SK-N-SH (cell line): ENCODE results near the gene TRRAP. TPM values are rescaled to one million over a fixed set of nuclear protein-coding genes. Genes with fewer than 3 reads are reported as not detected.

ENCODE experiments used
- CTCF ChIA-PET: fragments of 300-600, 350-600 bp; formaldehyde crosslinking; extraction: SDS; loops from one replicate; lab custom pipeline; 2021; lab: Yijun Ruan, JAX
- POLR2A ChIA-PET: fragments of 350-600 bp; sonication (Branson Sonifier 250); formaldehyde crosslinking; extraction: SDS; loops from one replicate; lab custom pipeline; 2020; ENCODE audit warnings: antibody characterized with exemption, inconsistent platforms; lab: Yijun Ruan, JAX
- DNase-seq: peaks from one replicate; pipeline ENCODE4 v3.0.0; 2012
- H2AFZ ChIP-seq: fragments of 200-600 bp; sonication (generic); 2 replicates; pipeline ENCODE4 v1.8.1; 2016; ENCODE audit warnings: antibody characterized with exemption, mild to moderate bottlenecking, low read depth
- H3F3A ChIP-seq: fragments of 200-600 bp; sonication (generic); replicated peaks from 2 replicates; pipeline ENCODE3; 2016; ENCODE audit warnings: antibody characterized with exemption, mild to moderate bottlenecking; ENCODE audit not compliant: insufficient read depth
- H3K27ac ChIP-seq, 2 experiments: fragments of 200-500 bp in 1 of 2; fragments of 200-600 bp in 1 of 2; sonication (Bioruptor generic) in 1 of 2; sonication (generic), shearing (Covaris generic) in 1 of 2; 2 replicates each; pipeline versions ENCODE4 v1.5.1 to v1.6.1; 2014 to 2016; ENCODE audit warnings: low read depth in 2 of 2, inconsistent platforms in 1 of 2, low read length in 1 of 2, mild to moderate bottlenecking in 1 of 2, mixed read lengths in 1 of 2
- H3K27me3 ChIP-seq: fragments of 200-600 bp; sonication (generic), shearing (Covaris generic); 2 replicates; pipeline ENCODE4 v1.6.1; 2016; ENCODE audit warnings: mixed run types; ENCODE audit not compliant: insufficient read depth
- H3K36me3 ChIP-seq, 2 experiments: fragments of 200-500 bp in 1 of 2; fragments of 200-600 bp in 1 of 2; sonication (Bioruptor generic) in 1 of 2; sonication (generic) in 1 of 2; replicated peaks in 1 of 2; 2 replicates each; pipeline versions ENCODE3 to v1.5.1; 2014 to 2016; ENCODE audit warnings: low read length in 1 of 2, mild to moderate bottlenecking in 1 of 2; ENCODE audit not compliant: insufficient read depth in 2 of 2, control insufficient read depth in 1 of 2
- H3K4me1 ChIP-seq, 2 experiments: fragments of 200-500 bp in 1 of 2; fragments of 200-600 bp in 1 of 2; sonication (Bioruptor generic) in 1 of 2; sonication (generic), shearing (Covaris generic) in 1 of 2; 2 replicates each; pipeline versions ENCODE4 v1.5.1 to v1.6.1; 2014 to 2016; ENCODE audit warnings: low read depth in 1 of 2, low read length in 1 of 2, mixed run types in 1 of 2; ENCODE audit not compliant: insufficient read depth in 2 of 2, control insufficient read depth in 1 of 2
- H3K4me2 ChIP-seq: fragments of 200-600 bp; sonication (generic), shearing (Covaris generic); 2 replicates; pipeline ENCODE4 v1.6.1; 2017; ENCODE audit warnings: mixed run types
- H3K4me3 ChIP-seq, 2 experiments: fragments of 200-500 bp in 1 of 2; fragments of 200-600 bp in 1 of 2; sonication (Bioruptor generic) in 1 of 2; sonication (generic), shearing (Covaris generic) in 1 of 2; 2 replicates each; pipeline versions ENCODE4 v1.5.1 to v1.8.1; 2014 to 2016; ENCODE audit warnings: low read depth in 2 of 2, inconsistent platforms in 1 of 2, low read length in 1 of 2, mild to moderate bottlenecking in 1 of 2, mixed read lengths in 1 of 2, moderate library complexity in 1 of 2
- H3K79me2 ChIP-seq: fragments of 200-600 bp; sonication (generic); 2 replicates; pipeline ENCODE4 v1.8.1; 2017; ENCODE audit warnings: mild to moderate bottlenecking; ENCODE audit not compliant: insufficient read depth
- H3K9ac ChIP-seq: fragments of 200-600 bp; sonication (generic); 2 replicates; pipeline ENCODE4 v1.6.1; 2017; ENCODE audit warnings: mixed run types
- H3K9me2 ChIP-seq: fragments of 200-600 bp; sonication (generic); 2 replicates; pipeline ENCODE4 v1.6.1; 2017; ENCODE audit warnings: mixed run types
- H3K9me3 ChIP-seq: fragments of 200-600 bp; sonication (generic); 2 replicates; pipeline ENCODE4 v1.6.1; 2017; ENCODE audit warnings: mixed run types, mild to moderate bottlenecking, moderate library complexity
- H4K20me1 ChIP-seq: fragments of 200-600 bp; sonication (generic); 2 replicates; pipeline ENCODE4 v1.6.1; 2017; ENCODE audit warnings: mild to moderate bottlenecking, mixed run types; ENCODE audit not compliant: insufficient read depth
- FOXJ3 ChIP-seq: sonication (generic); formaldehyde crosslinking; IDR thresholded peaks from 2 replicates; pipeline ENCODE4 v1.5.1; 2020; ENCODE audit warnings: mild to moderate bottlenecking, missing genetic modification reagents
- GATA2 ChIP-seq: sonication (generic); formaldehyde crosslinking; IDR thresholded peaks from 2 replicates; pipeline ENCODE4 v1.5.0; 2020; ENCODE audit warnings: mild to moderate bottlenecking, missing genetic modification reagents
- NFIC ChIP-seq: IDR thresholded peaks from 2 replicates; pipeline ENCODE4 v1.4.0; 2012; ENCODE audit warnings: borderline replicate concordance
- NRF1 ChIP-seq: IDR thresholded peaks from 2 replicates; pipeline ENCODE4 v1.6.1; 2012; ENCODE audit warnings: low read depth, mild to moderate bottlenecking, low read length
- RAD21 ChIP-seq: IDR thresholded peaks from 2 replicates; pipeline ENCODE4 v1.6.1; 2012; ENCODE audit warnings: mild to moderate bottlenecking, low read length
- SIN3A ChIP-seq: IDR thresholded peaks from 2 replicates; pipeline ENCODE4 v1.6.1; 2012; ENCODE audit warnings: low read depth, mild to moderate bottlenecking, low read length, moderate library complexity, borderline replicate concordance
- YY1 ChIP-seq: IDR thresholded peaks from 2 replicates; pipeline ENCODE4 v1.4.0; 2012; ENCODE audit warnings: low read depth, mild to moderate bottlenecking
- WGBS: methylation state at CpG from one replicate; pipeline ENCODE4 v1.1.6; 2017; ENCODE audit warnings: low lambda C conversion rate; 5-methylcytosine and 5-hydroxymethylcytosine counted together
- polyA plus RNA-seq, 3 experiments: library from polyadenylated mRNA; depleted of rRNA; stranded (reverse); fragments of >200 nt; gene quantifications; 2 replicates each; pipeline ENCODE4 v1.2.3, GENCODE V29; 2012
- TF ChIP-seq, protein P1 (sequence below): IDR thresholded peaks from 2 replicates; pipeline ENCODE4 v1.6.1; 2012; ENCODE audit warnings: mild to moderate bottlenecking, low read depth, low read length, moderate library complexity
- TF ChIP-seq, protein P2 (sequence below): fragments of 150-350 bp; IDR thresholded peaks from 2 replicates; pipeline ENCODE4 v1.6.1; 2017; ENCODE audit warnings: antibody characterized with exemption, low read length, low read depth, borderline replicate concordance
- TF ChIP-seq, protein P3 (sequence below): IDR thresholded peaks from 2 replicates; pipeline ENCODE4; 2012
- TF ChIP-seq, protein P4 (sequence below): IDR thresholded peaks from 2 replicates; pipeline ENCODE4 v1.4.0; 2012; ENCODE audit warnings: low read depth, borderline replicate concordance

TRRAP gene
- polyA plus RNA-seq, 1 of the 3 experiments (the other 2 are of a cell fraction): 24.9 TPM

DNA sequence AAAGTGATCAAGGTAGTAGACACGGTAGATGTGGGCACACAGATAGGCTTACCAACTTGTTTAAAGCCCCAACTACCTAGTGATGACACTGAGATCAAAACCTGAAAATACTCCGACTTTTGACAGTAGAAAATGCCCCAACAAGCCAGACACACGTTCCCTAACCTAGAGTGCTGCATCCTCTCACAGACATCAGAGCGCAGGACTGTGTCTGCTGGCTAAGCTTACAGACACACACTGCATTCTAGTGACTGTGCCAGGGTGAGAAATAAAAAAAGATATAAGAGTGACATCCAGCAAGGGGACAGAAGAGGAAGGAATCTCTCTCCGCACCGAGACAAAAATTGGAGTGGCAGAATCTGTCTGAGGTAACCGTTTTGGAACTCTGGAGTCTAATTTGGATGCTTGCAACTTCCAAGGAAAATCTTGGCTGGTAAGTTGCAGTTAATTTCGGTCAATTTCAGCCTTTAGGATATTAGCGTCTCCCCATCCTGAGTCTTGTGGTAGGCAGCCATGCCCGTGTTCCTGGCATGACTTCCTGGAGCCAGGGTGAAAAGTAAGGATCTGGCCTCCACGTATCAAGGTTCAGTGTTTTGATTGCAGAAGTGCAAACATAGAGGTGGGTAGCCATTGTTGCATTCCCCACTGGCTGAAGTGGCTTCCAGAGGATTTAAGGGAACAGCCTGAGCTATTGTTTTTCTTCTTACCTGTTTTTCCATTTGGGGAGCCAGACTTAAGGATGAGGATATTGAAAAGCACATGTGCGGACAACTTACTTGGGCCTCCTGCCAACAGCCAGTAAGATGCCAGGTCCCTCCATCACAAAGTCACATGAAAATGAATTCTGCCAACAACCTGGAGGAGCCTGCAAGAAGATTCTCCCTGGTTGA lies 141.4 kb downstream of the TRRAP start:
- peaks cover 13% of the 10 kb centered on the region for H3F3A ChIP-seq
- POLR2A ChIA-PET: no interaction called here
- H3K9me2 ChIP-seq: no peaks in the 10 kb centered on the region
- no peak for DNase-seq
- no peaks in the 10 kb centered on the region for H3K9me3 ChIP-seq
- H3K9ac ChIP-seq: no peak overlapping the region
- no peaks in the 10 kb centered on the region for H3K4me1 ChIP-seq
- no peak overlapping the region for H3K27ac ChIP-seq
- WGBS: 94% methylated on average over 12 of the region's 12 CpGs
- H3K79me2 ChIP-seq: peaks cover 29% of the 10 kb centered on the region; the same call in 1 of the 2 replicates
- no peaks in the 10 kb centered on the region for H3K27me3 ChIP-seq
- no peak for TF ChIP-seq RAD21
- no peak for TF ChIP-seq SIN3A
- no peak for TF ChIP-seq GATA2 (CRISPR knock-in tag)
- TF ChIP-seq NFIC: no peak
- TF ChIP-seq, protein P1, sequence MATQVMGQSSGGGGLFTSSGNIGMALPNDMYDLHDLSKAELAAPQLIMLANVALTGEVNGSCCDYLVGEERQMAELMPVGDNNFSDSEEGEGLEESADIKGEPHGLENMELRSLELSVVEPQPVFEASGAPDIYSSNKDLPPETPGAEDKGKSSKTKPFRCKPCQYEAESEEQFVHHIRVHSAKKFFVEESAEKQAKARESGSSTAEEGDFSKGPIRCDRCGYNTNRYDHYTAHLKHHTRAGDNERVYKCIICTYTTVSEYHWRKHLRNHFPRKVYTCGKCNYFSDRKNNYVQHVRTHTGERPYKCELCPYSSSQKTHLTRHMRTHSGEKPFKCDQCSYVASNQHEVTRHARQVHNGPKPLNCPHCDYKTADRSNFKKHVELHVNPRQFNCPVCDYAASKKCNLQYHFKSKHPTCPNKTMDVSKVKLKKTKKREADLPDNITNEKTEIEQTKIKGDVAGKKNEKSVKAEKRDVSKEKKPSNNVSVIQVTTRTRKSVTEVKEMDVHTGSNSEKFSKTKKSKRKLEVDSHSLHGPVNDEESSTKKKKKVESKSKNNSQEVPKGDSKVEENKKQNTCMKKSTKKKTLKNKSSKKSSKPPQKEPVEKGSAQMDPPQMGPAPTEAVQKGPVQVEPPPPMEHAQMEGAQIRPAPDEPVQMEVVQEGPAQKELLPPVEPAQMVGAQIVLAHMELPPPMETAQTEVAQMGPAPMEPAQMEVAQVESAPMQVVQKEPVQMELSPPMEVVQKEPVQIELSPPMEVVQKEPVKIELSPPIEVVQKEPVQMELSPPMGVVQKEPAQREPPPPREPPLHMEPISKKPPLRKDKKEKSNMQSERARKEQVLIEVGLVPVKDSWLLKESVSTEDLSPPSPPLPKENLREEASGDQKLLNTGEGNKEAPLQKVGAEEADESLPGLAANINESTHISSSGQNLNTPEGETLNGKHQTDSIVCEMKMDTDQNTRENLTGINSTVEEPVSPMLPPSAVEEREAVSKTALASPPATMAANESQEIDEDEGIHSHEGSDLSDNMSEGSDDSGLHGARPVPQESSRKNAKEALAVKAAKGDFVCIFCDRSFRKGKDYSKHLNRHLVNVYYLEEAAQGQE: no peak
- no peak for TF ChIP-seq YY1
- no peak overlapping the region for H3K4me3 ChIP-seq
- H3K36me3 ChIP-seq: peaks cover 37 to 63% of the 10 kb centered on the region in 2 experiments
- H2AFZ ChIP-seq: no peak overlapping the region
- no peak overlapping the region for H3K4me2 ChIP-seq
- CTCF ChIA-PET: interaction anchor here (1.5 to 2.5 kb wide), 2 partner anchors 16 to 21 kb away, joined by 5 to 10 read pairs; no protein-coding TSS in a partner anchor
- no peaks in the 10 kb centered on the region for H4K20me1 ChIP-seq

DNA sequence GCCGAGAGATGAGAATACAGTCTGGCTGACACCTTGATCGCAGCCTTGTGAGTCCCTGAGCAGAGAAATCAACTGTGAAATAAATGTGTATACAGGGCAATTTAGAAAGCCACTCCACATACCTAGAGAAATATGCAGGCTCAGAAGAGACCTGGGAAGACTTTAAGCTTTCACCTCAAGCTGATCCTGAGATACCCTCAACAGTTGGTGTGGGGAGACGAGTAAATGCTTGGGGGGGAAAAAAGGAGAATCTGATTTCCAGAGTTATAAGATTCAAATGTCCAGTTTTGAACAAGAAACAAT lies 142.0 kb downstream of the TRRAP start:
- POLR2A ChIA-PET: no interaction called here
- H3F3A ChIP-seq: peaks cover 15% of the 10 kb centered on the region
- H3K27ac ChIP-seq: no peak overlapping the region
- H3K4me2 ChIP-seq: no peak overlapping the region
- H3K27me3 ChIP-seq: no peaks in the 10 kb centered on the region
- no peaks in the 10 kb centered on the region for H3K9me2 ChIP-seq
- H2AFZ ChIP-seq: no peak overlapping the region
- no peak overlapping the region for H3K9ac ChIP-seq
- H3K36me3 ChIP-seq: peaks cover 35 to 58% of the 10 kb centered on the region in 2 experiments
- H3K4me1 ChIP-seq: no peaks in the 10 kb centered on the region
- H3K79me2 ChIP-seq: peaks cover 32% of the 10 kb centered on the region; the same call in 1 of the 2 replicates
- TF ChIP-seq, protein P2, sequence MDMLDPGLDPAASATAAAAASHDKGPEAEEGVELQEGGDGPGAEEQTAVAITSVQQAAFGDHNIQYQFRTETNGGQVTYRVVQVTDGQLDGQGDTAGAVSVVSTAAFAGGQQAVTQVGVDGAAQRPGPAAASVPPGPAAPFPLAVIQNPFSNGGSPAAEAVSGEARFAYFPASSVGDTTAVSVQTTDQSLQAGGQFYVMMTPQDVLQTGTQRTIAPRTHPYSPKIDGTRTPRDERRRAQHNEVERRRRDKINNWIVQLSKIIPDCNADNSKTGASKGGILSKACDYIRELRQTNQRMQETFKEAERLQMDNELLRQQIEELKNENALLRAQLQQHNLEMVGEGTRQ: no peak
- TF ChIP-seq, protein P3, sequence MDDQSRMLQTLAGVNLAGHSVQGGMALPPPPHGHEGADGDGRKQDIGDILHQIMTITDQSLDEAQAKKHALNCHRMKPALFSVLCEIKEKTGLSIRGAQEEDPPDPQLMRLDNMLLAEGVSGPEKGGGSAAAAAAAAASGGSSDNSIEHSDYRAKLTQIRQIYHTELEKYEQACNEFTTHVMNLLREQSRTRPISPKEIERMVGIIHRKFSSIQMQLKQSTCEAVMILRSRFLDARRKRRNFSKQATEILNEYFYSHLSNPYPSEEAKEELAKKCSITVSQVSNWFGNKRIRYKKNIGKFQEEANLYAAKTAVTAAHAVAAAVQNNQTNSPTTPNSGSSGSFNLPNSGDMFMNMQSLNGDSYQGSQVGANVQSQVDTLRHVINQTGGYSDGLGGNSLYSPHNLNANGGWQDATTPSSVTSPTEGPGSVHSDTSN: no peak
- no peak for TF ChIP-seq NFIC
- no peak for TF ChIP-seq NRF1
- TF ChIP-seq FOXJ3 (CRISPR knock-in tag): no peak
- TF ChIP-seq, protein P4, sequence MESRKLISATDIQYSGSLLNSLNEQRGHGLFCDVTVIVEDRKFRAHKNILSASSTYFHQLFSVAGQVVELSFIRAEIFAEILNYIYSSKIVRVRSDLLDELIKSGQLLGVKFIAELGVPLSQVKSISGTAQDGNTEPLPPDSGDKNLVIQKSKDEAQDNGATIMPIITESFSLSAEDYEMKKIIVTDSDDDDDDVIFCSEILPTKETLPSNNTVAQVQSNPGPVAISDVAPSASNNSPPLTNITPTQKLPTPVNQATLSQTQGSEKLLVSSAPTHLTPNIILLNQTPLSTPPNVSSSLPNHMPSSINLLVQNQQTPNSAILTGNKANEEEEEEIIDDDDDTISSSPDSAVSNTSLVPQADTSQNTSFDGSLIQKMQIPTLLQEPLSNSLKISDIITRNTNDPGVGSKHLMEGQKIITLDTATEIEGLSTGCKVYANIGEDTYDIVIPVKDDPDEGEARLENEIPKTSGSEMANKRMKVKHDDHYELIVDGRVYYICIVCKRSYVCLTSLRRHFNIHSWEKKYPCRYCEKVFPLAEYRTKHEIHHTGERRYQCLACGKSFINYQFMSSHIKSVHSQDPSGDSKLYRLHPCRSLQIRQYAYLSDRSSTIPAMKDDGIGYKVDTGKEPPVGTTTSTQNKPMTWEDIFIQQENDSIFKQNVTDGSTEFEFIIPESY: no peak
- CTCF ChIA-PET: interaction anchor here (0.9 to 2.5 kb wide), 3 partner anchors 16 to 274 kb away, joined by 5 to 10 read pairs (median 5); no protein-coding TSS in a partner anchor
- H3K4me3 ChIP-seq: no peak overlapping the region
- H3K9me3 ChIP-seq: no peaks in the 10 kb centered on the region
- 74% methylated on average over 3 of the region's 3 CpGs for WGBS
- DNase-seq: no peak
- no peaks in the 10 kb centered on the region for H4K20me1 ChIP-seq
